ENCODE results near the gene PDCL2. TPM values are rescaled to one million over a fixed set of nuclear protein-coding genes. Genes with fewer than 3 reads are reported as not detected.
"Not testable (repeated sequence)": the region's sequence is repeated elsewhere in the genome, so short reads cannot be mapped to it uniquely, and the experiment has no call there.

Gene PDCL2
- total RNA-seq, 2 donors from 2014 or later = not detected

DNA sequence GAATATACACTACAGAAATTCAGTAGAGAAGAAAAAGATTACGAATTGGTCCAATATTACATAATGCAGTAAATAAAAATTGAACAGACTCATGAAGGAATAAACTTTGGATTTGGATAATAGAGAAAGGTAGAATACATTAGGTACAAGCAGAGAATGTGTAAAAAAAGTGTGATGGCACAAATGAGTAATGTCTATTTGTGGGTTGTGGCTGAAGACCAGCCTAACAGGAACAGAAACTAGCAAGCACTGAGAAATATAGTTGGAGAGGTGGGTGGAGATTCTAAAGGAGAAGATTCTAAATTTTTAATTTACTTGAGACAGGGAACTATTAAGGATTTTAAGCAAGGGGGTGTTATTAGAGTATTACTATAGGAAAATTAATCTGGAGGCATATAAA is 30.2 kb downstream of the PDCL2 start:
- H3K4me1 ChIP-seq = no peaks in the 10 kb centered on the region
- DNase-seq (ENCODE audit: low spot score) = no peak
- H3K27ac ChIP-seq = no peak overlapping the region
- no peak overlapping the region for H3K4me3 ChIP-seq
- H3K9me3 ChIP-seq = no peaks in the 10 kb centered on the region
- no peaks in the 10 kb centered on the region for H3K27me3 ChIP-seq
- TF ChIP-seq, protein P1, sequence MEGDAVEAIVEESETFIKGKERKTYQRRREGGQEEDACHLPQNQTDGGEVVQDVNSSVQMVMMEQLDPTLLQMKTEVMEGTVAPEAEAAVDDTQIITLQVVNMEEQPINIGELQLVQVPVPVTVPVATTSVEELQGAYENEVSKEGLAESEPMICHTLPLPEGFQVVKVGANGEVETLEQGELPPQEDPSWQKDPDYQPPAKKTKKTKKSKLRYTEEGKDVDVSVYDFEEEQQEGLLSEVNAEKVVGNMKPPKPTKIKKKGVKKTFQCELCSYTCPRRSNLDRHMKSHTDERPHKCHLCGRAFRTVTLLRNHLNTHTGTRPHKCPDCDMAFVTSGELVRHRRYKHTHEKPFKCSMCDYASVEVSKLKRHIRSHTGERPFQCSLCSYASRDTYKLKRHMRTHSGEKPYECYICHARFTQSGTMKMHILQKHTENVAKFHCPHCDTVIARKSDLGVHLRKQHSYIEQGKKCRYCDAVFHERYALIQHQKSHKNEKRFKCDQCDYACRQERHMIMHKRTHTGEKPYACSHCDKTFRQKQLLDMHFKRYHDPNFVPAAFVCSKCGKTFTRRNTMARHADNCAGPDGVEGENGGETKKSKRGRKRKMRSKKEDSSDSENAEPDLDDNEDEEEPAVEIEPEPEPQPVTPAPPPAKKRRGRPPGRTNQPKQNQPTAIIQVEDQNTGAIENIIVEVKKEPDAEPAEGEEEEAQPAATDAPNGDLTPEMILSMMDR (IDR thresholded peaks at IDR 0.05) = no peak
- no peaks in the 10 kb centered on the region for H3K36me3 ChIP-seq

DNA sequence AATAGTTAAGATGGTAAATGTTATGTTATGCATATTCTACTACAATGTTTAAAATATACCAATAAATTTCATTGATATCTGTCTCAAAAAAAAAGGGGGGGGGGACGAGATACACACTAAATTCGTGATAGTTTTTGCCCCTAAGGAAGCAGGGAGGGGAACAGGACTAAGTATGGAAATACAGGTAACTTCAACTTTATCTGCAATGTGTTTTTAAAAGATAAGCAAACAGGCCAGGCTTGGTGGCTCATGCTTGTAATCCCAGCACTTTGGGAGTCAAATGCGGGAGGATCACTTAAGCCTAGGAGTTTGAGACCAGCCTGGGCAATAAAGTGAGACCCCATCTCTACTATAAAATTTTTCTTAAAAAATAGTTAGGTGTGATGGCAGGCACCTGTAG is 31.9 kb downstream of the PDCL2 start:
- Histone ChIP-seq H3K4me1 (no peaks in the 10 kb centered on the region), H3K4me3 (no peak overlapping the region), H3K36me3 (no peaks in the 10 kb centered on the region), H3K27me3 (no peaks in the 10 kb centered on the region), H3K9me3 (no peaks in the 10 kb centered on the region), H3K27ac (no peak overlapping the region)
- no peak for DNase-seq (ENCODE audit: low spot score)
- TF ChIP-seq, protein P1 (IDR thresholded peaks at IDR 0.05) = no peak

DNA sequence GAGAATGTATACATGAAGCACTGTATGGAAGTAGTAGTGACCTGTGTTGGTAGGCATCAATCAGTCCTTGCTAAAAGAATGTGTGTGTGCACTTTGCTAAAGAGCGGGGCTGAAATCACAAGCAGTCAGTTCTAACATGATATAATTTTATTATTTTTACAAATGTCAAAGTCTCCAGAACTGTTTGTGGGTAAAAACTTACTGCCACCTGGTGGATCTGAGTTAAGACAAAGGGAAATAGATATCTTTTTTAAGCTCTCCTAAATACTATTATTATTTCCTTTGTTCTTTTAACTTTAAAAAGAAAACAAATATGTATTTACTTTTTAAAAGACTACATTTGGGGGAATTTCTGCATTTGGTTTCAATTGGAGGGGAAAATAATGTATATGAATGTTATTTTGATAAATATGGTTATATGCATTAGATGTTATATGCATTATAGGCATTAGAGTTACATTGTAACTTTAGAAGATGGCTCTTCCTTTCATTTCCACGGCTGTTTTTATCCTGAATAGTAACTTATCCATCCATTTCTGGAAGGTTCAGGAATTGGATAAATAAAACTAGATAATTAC is 37.5 kb downstream of the PDCL2 start:
- Histone ChIP-seq H3K27me3 (no peaks in the 10 kb centered on the region), H3K9me3 (no peaks in the 10 kb centered on the region), H3K36me3 (no peaks in the 10 kb centered on the region), H3K4me1 (no peaks in the 10 kb centered on the region), H3K27ac (no peak overlapping the region), H3K4me3 (no peak overlapping the region)
- TF ChIP-seq, protein P1 (IDR thresholded peaks at IDR 0.05) = peak in 1 of 2 donors; percentile 62
- no peak for DNase-seq (ENCODE audit: low spot score)

DNA sequence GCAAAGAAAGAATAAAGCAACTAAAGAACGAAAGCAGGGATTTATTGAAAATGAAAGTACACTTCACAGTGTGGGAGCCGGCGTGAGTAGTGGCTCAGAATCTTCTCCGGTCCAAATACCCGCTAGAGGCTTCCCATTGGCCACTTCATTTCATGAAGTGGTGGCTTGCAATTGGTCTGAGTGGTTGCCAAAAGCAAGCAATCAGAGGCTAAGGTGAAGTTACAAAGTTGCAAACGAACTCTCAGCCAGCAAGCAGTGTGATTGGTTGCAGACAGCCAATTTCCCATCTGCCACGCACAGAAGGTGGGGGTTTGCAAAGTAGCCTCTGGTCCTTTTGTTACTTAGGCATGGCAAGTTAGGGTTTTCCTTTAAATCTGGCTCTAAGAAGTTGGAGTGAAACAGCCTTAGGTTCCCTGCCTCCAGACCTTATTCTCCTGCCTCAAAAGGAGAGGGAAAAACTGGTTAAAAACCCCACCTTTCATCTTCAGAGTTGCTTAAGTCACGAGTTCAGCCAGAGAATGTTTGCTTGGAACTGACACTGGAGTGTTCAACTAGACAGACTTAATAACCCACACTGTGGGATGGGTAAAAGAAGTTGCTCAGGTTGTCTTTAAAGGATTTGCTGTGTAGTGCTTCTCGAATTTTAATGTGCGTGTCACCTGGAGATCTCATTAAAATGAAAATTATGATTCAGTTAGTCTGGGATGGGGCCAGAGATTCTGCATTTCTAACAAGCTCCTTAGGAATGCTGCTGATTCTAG is 38.4 kb downstream of the PDCL2 start:
- TF ChIP-seq, protein P1 (IDR thresholded peaks at IDR 0.05) = no peak
- peak overlapping the region in 1 of 2 donors; percentile 19 for H3K4me3 ChIP-seq
- no peaks in the 10 kb centered on the region for H3K27me3 ChIP-seq
- no peak for DNase-seq (ENCODE audit: low spot score)
- H3K36me3 ChIP-seq = no peaks in the 10 kb centered on the region
- H3K27ac ChIP-seq = no peak overlapping the region
- no peaks in the 10 kb centered on the region for H3K9me3 ChIP-seq
- no peaks in the 10 kb centered on the region for H3K4me1 ChIP-seq

DNA sequence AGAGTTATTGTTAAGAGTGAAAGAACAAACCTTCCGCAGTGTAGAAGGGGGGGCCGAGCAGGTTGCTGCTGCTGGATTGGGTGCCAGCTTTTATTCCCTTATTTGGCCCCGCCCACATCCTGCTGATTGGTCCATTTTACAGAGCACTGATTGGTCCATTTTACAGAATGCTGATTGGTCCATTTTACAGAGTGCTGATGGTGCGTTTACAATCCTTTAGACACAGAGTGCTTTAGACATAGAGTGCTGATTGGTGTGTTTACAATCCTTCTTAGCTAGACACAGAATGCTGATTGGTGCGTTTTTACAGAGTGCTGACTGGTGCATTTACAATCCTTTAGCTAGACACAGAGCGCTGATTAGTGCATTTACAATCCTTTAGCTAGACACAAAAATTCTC is 40.1 kb downstream of the PDCL2 start:
- H3K36me3 ChIP-seq; H3K9me3 ChIP-seq; DNase-seq (ENCODE audit: low spot score): not testable (repeated sequence)

DNA sequence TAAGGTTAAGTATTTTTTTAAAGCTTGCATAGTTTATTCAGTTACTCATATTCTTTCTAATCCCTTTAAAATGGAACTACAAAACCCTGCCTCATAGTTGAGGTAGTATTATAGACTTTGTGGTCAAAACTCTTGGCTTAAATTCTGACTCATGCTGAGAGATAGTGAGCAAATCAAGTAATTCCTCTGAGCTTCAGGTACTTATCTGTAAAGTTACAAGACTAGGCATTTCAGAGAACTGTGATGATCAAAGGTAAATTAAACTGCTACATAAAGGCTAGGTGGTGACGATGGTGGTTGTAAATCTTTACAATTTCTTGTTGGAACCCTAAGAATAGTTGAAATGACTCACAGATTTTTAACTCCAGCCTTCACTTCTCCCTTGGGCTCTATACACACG is 42.2 kb downstream of the PDCL2 start:
- H3K9me3 ChIP-seq = no peaks in the 10 kb centered on the region
- no peak overlapping the region for H3K27ac ChIP-seq
- TF ChIP-seq, protein P1 (IDR thresholded peaks at IDR 0.05) = no peak
- peaks cover 0 to 12% of the 10 kb centered on the region in 2 donors for H3K4me1 ChIP-seq
- H3K27me3 ChIP-seq = no peaks in the 10 kb centered on the region
- no peak for DNase-seq (ENCODE audit: low spot score)
- H3K36me3 ChIP-seq = no peaks in the 10 kb centered on the region
- no peak overlapping the region for H3K4me3 ChIP-seq

More for the DNA sequence above, 40.1 kb downstream of the PDCL2 start:
- not testable (repeated sequence) for H3K4me3 ChIP-seq, H3K27ac ChIP-seq, H3K27me3 ChIP-seq, H3K4me1 ChIP-seq
